ENCODE data around the gene JAGN1. TPM values are rescaled to one million over a fixed set of nuclear protein-coding genes. Genes with fewer than 3 reads are reported as not detected.

The JAGN1 gene
- total RNA-seq, 6 experiments from 2014 or later = 20.5 to 40.6 (median 26.5) TPM

DNA sequence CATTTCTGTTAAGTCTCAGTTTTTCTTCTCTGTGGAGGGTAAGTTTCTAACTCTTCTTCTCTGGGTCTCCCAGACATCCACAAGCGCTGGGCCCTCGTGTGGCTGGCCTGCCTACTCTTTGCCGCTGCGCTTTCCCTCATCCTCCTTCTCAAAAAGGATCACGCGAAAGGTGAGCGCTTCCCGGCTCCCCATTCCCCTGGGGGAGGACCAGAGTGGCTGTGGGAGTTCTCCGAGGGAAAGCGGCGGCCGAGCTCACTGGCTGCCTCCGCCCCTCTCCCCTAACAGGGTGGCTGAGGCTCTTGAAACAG, 42.1 kb downstream of the JAGN1 start:
- Histone ChIP-seq H3K4me3 (peak overlapping the region; percentile 71 to 86 (median 80)), H3K36me3 (peaks cover 0 to 15% (median 0%) of the 10 kb centered on the region in 4 donors), H3K27ac (peak overlapping the region; percentile 61 to 88 (median 80)), H3K4me1 (peaks cover 0 to 30% (median 7%) of the 10 kb centered on the region in 4 donors), H3K27me3 (no peaks in the 10 kb centered on the region), H3K9me3 (no peaks in the 10 kb centered on the region)
- intact Hi-C loops (cut with DNase I) = loop anchor here in 1 of 2 donors (10.0 kb wide), 1 partner anchor 292 kb away; no protein-coding TSS in a partner anchor
- 2% methylated on average over 9 of the region's 13 CpGs for WGBS (ENCODE audit: insufficient coverage, low coverage, low lambda C conversion rate, missing lambda C conversion rate)
- no peak for ATAC-seq
- TF ChIP-seq POLR2A (IDR thresholded peaks at IDR 0.05) = no peak
- TF ChIP-seq, protein P1, sequence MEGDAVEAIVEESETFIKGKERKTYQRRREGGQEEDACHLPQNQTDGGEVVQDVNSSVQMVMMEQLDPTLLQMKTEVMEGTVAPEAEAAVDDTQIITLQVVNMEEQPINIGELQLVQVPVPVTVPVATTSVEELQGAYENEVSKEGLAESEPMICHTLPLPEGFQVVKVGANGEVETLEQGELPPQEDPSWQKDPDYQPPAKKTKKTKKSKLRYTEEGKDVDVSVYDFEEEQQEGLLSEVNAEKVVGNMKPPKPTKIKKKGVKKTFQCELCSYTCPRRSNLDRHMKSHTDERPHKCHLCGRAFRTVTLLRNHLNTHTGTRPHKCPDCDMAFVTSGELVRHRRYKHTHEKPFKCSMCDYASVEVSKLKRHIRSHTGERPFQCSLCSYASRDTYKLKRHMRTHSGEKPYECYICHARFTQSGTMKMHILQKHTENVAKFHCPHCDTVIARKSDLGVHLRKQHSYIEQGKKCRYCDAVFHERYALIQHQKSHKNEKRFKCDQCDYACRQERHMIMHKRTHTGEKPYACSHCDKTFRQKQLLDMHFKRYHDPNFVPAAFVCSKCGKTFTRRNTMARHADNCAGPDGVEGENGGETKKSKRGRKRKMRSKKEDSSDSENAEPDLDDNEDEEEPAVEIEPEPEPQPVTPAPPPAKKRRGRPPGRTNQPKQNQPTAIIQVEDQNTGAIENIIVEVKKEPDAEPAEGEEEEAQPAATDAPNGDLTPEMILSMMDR (IDR thresholded peaks at IDR 0.05) = no peak
- DNase-seq = no peak

DNA sequence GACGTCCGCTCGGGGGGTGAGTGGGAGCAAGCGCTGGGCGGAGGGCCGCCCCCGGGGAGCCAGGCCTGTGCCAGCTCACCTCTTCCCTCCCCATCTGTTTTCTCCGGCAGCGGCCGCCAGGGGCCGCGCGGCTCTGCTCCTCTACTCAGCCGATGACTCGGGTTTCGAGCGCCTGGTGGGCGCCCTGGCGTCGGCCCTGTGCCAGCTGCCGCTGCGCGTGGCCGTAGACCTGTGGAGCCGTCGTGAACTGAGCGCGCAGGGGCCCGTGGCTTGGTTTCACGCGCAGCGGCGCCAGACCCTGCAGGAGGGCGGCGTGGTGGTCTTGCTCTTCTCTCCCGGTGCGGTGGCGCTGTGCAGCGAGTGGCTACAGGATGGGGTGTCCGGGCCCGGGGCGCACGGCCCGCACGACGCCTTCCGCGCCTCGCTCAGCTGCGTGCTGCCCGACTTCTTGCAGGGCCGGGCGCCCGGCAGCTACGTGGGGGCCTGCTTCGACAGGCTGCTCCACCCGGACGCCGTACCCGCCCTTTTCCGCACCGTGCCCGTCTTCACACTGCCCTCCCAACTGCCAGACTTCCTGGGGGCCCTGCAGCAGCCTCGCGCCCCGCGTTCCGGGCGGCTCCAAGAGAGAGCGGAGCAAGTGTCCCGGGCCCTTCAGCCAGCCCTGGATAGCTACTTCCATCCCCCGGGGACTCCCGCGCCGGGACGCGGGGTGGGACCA, 42.6 kb downstream of the JAGN1 start:
- peak overlapping the region; percentile 71 to 86 (median 80) for H3K4me3 ChIP-seq
- peak; percentile 71 to 77 (median 76) for ATAC-seq
- intact Hi-C loops (cut with DNase I) = loop anchor here in 1 of 2 donors (10.0 kb wide), 1 partner anchor 292 kb away; no protein-coding TSS in a partner anchor
- no peaks in the 10 kb centered on the region for H3K27me3 ChIP-seq
- H3K36me3 ChIP-seq = peaks cover 0 to 20% (median 0%) of the 10 kb centered on the region in 4 donors
- H3K27ac ChIP-seq = peak overlapping the region; percentile 61 to 88 (median 80)
- H3K4me1 ChIP-seq = peaks cover 0 to 30% (median 7%) of the 10 kb centered on the region in 4 donors
- TF ChIP-seq POLR2A (IDR thresholded peaks at IDR 0.05) = no peak
- TF ChIP-seq, protein P1 (IDR thresholded peaks at IDR 0.05) = peak; percentile 60 to 77 (median 74)
- WGBS (ENCODE audit: insufficient coverage, low coverage, low lambda C conversion rate, missing lambda C conversion rate) = 0% methylated on average over 13 of the region's 77 CpGs
- peak; percentile 81 to 87 (median 86) for DNase-seq
- H3K9me3 ChIP-seq = no peaks in the 10 kb centered on the region

DNA sequence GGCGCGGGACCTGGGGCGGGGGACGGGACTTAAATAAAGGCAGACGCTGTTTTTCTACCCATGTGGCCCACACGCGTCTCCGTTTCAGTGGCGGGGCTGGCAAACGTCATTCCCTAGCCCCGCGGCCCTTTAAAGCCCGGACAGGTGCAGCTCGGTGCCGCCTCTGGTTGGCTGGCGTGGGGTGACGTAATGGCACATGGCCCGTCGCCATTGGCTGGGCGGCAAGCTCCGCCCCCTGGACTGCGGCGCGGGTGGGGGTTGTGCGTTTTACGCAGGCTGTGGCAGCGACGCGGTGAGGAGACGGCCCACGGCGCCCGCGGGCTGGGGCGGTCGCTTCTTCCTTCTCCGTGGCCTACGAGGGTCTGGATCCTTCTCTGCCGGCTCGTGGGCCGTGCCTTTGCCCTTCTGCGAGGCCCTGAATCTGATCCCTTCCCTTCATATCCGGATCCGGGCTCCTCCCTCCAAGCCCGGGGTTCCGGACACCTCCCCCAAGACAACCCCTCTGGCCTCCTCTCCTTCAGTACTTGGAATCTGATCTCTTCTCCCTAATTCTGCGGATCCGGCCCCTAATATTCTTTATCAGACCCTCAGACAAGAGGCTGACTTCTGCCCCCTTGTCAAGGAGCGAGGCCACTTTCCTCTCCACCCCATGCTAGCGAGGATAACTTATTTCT, 43.3 kb downstream of the JAGN1 start, which contains the start of gene CRELD1:
Gene CRELD1, plus strand, starts transcription at position 274 of the 674 bp plus-strand sequence. CDS start 605 bp downstream, outside the sequence.
- peak; percentile 88 to 94 (median 90) for ATAC-seq
- WGBS (ENCODE audit: insufficient coverage, low coverage, low lambda C conversion rate, missing lambda C conversion rate) = 1% methylated on average over 10 of the region's 50 CpGs
- DNase-seq = peak; percentile 97 to 98 (median 98)
- peak within 1 kb of the TSS; percentile 71 to 86 (median 80) for H3K4me3 ChIP-seq
- peak within 1 kb of the TSS; percentile 80 to 89 (median 88) for H3K27ac ChIP-seq
- H3K27me3 ChIP-seq = no peaks in the 10 kb centered on the region
- peaks cover 0 to 21% (median 0%) of the 10 kb centered on the region in 4 donors for H3K36me3 ChIP-seq
- intact Hi-C loops (cut with DNase I) = loop anchor here in 1 of 2 donors (10.0 kb wide), 1 partner anchor 291 kb away; no protein-coding TSS in a partner anchor
- H3K9me3 ChIP-seq = no peaks in the 10 kb centered on the region
- peaks cover 0 to 30% (median 7%) of the 10 kb centered on the region in 4 donors for H3K4me1 ChIP-seq
- TF ChIP-seq, protein P1 (IDR thresholded peaks at IDR 0.05) = no peak
- peak; percentile 87 for TF ChIP-seq POLR2A (IDR thresholded peaks at IDR 0.05)

DNA sequence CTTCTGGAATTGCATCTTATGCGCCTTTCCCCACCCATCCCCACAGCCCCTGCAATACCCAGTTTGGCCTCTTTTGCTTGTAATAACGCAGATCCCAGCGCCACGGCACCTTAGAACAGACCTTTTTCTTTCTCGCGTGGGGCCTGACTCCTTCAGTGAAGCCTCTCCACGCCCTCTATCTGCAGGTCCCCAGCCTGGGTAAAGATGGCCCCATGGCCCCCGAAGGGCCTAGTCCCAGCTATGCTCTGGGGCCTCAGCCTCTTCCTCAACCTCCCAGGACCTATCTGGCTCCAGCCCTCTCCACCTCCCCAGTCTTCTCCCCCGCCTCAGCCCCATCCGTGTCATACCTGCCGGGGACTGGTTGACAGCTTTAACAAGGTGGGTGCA, 43.8 kb downstream of the JAGN1 start:
- DNase-seq (no peak), ATAC-seq (no peak)
- intact Hi-C loops (cut with DNase I) = loop anchor here in 1 of 2 donors (10.0 kb wide), 1 partner anchor 291 kb away; no protein-coding TSS in a partner anchor
- 13% methylated on average over 11 of the region's 11 CpGs for WGBS (ENCODE audit: insufficient coverage, low coverage, low lambda C conversion rate, missing lambda C conversion rate)
- TF ChIP-seq, protein P1 (IDR thresholded peaks at IDR 0.05) = peak in 1 of 4 donors; percentile 11
- no peak for TF ChIP-seq POLR2A (IDR thresholded peaks at IDR 0.05)
- Histone ChIP-seq H3K36me3 (peaks cover 0 to 17% (median 0%) of the 10 kb centered on the region in 4 donors), H3K27me3 (no peaks in the 10 kb centered on the region), H3K4me1 (peaks cover 0 to 30% (median 7%) of the 10 kb centered on the region in 4 donors), H3K4me3 (peak overlapping the region; percentile 71 to 86 (median 80)), H3K9me3 (no peaks in the 10 kb centered on the region), H3K27ac (peak overlapping the region; percentile 80 to 89 (median 88))
